MG63 (cell line): ENCODE results near the gene ACOT8. TPM values are rescaled to one million over a fixed set of nuclear protein-coding genes. Genes with fewer than 3 reads are reported as not detected.
"Not testable (repeated sequence)": the region's sequence is repeated elsewhere in the genome, so short reads cannot be mapped to it uniquely, and the experiment has no call there.

ENCODE experiments used
- DNase-seq: peaks from one replicate; pipeline ENCODE4 v3.0.0-alpha.2; 2020
- H3K27me3 ChIP-seq: fragments of 250-450 bp; sonication (Bioruptor Pico); 2 replicates; pipeline ENCODE4 v1.5.1; 2020; ENCODE audit warnings: mild to moderate bottlenecking, moderate library complexity
- H3K36me3 ChIP-seq: fragments of 250-450 bp; sonication (Bioruptor Pico); 2 replicates; pipeline ENCODE4 v1.5.1; 2020; ENCODE audit warnings: mild to moderate bottlenecking, moderate library complexity
- H3K4me3 ChIP-seq: fragments of 250-450 bp; sonication (Bioruptor Pico); 2 replicates; pipeline ENCODE4 v1.5.1; 2020; ENCODE audit warnings: mild to moderate bottlenecking, moderate library complexity
- H3K9me3 ChIP-seq: fragments of 250-450 bp; sonication (Bioruptor Pico); 2 replicates; pipeline ENCODE4 v1.5.1; 2020; ENCODE audit warnings: mild to moderate bottlenecking, moderate library complexity
- total RNA-seq: library from RNA; depleted of rRNA; stranded (reverse); fragments of >200 nt; shearing (Covaris generic); gene quantifications from 2 replicates; pipeline ENCODE4 v1.2.3, GENCODE V29; 2014; ENCODE audit warnings: low replicate concordance

The ACOT8 gene
- total RNA-seq, 1 experiment from 2014 or later: 46.9 TPM

DNA sequence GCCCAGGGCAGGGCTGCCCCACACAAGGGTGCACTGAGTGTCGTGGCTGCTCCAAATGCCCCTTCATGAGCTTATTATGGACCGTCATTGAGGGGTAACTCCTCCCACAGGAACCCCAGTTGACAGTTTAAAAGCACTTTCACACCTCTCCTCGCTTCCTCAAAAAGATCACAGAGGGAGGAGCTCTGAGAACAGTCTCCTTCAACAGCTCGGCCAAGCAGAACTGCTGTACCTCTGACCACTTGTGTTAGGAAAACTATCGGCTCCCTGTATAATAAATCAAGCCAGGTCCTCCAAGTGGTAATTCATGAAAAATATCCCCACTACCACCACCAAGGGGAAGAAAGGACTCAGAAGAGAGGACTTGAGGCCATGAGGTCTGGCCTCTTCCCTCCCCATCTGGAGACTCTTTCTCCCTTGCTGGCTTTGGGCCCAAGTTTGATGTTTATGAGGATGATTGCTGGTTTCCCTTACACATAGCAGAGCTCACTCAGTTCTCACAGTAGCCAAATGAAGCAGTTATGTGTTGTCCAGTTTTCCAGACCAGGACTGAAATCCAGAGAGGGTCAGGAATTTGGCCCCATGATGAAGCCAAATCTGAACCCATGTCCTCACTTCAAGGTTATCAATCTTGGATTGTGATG, 14.9 kb downstream of the ACOT8 start:
- H3K4me3 ChIP-seq: no peak overlapping the region
- no peaks in the 10 kb centered on the region for H3K9me3 ChIP-seq
- no peaks in the 10 kb centered on the region for H3K27me3 ChIP-seq
- H3K36me3 ChIP-seq: peaks cover 84% of the 10 kb centered on the region
- no peak for DNase-seq

DNA sequence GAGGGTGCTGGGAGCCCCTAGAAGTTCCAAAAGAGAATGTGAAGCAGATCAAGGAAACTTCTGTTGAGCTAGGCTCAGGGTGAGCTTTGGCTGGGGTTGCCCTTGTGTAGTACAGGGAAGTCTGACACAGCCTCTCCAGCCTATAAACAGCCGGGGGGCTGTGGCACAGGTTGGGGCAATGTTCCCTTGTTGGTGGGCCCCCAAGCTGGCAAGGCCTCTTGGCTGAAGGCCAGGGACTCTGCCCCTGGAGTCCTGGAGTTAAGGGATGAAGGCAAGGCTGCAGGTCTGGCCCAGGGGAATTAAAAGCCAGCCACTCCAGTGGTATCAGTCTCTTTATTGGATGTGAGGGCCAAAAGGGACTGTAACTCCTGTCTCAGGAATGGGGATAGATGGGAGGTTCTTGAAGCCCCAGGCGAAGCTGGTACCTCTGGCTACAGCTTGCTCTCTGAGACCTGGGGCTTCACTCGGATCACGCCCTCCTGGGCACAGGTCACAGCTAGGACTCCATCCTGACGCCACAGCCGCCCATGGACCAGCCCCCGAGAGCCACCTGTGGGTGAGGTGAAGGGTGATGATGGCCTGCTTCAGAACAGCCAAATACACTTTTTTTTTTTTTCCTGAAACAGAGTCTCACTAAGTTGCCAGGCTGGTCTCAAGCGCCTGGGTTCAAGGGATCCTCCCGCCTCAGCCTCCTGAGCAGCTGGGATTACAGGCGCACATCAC, 15.6 kb downstream of the ACOT8 start:
- no peaks in the 10 kb centered on the region for H3K9me3 ChIP-seq
- DNase-seq: no peak
- H3K36me3 ChIP-seq: peaks cover 85% of the 10 kb centered on the region
- H3K4me3 ChIP-seq: no peak overlapping the region
- no peaks in the 10 kb centered on the region for H3K27me3 ChIP-seq

DNA sequence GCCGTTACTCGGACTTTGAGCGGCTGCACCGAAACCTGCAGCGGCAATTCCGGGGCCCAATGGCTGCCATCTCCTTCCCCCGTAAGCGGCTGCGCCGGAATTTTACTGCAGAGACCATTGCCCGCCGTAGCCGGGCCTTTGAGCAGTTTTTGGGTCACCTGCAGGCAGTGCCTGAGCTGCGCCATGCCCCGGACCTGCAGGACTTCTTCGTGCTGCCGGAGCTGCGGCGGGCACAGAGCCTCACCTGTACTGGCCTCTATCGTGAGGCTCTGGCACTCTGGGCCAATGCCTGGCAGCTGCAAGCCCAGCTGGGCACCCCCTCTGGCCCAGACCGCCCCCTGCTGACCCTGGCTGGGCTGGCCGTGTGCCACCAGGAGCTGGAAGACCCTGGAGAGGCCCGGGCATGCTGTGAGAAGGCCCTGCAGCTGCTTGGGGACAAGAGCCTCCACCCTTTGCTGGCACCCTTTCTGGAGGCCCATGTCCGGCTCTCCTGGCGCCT, 16.4 kb downstream of the ACOT8 start:
- Histone ChIP-seq H3K4me3 (no peak overlapping the region), H3K9me3 (no peaks in the 10 kb centered on the region), H3K36me3 (peaks cover 81% of the 10 kb centered on the region), H3K27me3 (no peaks in the 10 kb centered on the region)
- DNase-seq: no peak

DNA sequence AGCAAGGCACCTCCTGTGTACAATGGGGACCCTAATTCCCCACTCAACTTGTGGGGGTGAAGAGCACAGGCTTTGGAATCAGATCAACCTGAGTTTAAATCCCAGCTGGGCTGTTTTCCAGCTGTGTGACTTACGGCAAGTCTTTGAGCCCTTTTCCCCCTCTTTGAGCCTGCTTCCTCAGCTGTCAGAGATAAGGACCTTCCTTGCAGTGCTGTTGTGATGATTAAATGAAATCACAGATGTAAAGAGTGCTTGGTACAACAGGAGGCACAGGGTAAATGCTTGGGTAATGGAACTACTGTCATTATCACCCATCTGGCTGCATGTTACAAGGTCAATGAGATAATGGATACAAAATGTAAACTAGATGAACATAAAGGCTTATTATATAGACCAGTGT, 20.4 kb downstream of the ACOT8 start:
- H3K27me3 ChIP-seq: no peaks in the 10 kb centered on the region
- DNase-seq: no peak
- peaks cover 60% of the 10 kb centered on the region for H3K36me3 ChIP-seq
- H3K9me3 ChIP-seq: no peaks in the 10 kb centered on the region
- H3K4me3 ChIP-seq: no peak overlapping the region

DNA sequence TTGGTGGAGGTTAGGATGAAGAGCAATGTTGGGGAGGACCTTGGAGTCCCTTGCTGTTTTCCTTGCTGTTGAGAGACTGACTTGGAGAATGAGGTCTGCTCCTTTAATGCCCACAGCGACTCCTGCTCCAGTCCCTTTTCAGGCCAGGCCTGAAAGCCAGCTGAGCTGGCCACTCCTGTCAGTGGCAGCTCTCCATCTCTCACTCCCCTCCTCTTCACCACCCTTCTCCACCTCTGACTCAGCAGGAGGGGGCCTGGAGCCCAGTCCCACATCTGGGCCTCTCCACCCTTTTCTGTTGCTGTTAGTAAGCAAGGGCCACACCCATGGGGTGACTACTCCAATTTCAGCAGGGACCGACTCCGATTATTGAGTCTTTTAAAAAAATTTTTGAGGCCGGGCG, 21.4 kb downstream of the ACOT8 start:
- no peaks in the 10 kb centered on the region for H3K9me3 ChIP-seq

DNA sequence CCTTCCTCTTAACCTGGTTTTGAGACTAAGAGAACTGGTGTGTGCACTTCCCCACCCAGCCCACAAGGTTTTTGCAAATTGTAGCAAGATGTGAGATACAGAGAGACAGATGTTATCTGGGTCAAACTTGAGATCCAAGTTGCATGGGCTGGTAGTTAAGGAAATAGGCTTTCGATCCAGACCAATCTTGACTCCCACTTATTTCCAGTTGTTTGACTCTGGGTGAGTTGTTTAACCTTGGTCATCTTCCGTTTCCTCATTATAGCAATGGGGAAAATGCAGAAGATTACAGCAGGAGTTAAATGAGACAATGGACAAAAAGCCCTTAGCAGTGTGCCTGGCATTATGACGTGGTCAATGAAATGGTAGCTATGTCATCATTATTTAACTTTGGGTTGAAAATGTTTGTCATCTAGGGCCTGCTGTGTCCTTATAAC, 21.8 kb downstream of the ACOT8 start:
- no peak for DNase-seq
- H3K27me3 ChIP-seq: no peaks in the 10 kb centered on the region
- peak overlapping the region; percentile 65 for H3K4me3 ChIP-seq
- peaks cover 46% of the 10 kb centered on the region for H3K36me3 ChIP-seq
- H3K9me3 ChIP-seq: no peaks in the 10 kb centered on the region

More for the DNA sequence above, 21.4 kb downstream of the ACOT8 start:
- DNase-seq: peak; percentile 97
- H3K36me3 ChIP-seq: peaks cover 50% of the 10 kb centered on the region
- H3K27me3 ChIP-seq: no peaks in the 10 kb centered on the region
- H3K4me3 ChIP-seq: peak overlapping the region; percentile 65

DNA sequence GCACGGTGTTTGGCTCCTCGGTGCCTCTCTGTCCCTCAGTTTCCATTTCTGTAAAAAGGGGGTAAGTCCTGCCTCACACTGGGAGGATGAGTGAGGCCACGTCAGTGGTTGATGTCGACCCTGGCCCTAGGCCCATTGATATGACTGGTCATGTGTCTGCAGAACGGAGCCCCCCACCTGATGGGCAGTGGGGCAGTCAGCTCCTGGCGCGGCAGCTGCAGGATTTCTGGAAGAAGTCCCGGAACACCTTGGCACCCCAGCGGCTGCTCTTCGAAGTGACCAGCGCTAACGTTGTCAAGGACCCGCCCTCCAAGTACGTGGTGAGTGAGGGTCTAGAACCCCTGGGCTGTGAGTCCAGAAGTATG, 22.4 kb downstream of the ACOT8 start:
- H3K4me3 ChIP-seq: peak overlapping the region; percentile 65
- no peaks in the 10 kb centered on the region for H3K27me3 ChIP-seq
- H3K9me3 ChIP-seq: no peaks in the 10 kb centered on the region
- no peak for DNase-seq
- peaks cover 41% of the 10 kb centered on the region for H3K36me3 ChIP-seq

DNA sequence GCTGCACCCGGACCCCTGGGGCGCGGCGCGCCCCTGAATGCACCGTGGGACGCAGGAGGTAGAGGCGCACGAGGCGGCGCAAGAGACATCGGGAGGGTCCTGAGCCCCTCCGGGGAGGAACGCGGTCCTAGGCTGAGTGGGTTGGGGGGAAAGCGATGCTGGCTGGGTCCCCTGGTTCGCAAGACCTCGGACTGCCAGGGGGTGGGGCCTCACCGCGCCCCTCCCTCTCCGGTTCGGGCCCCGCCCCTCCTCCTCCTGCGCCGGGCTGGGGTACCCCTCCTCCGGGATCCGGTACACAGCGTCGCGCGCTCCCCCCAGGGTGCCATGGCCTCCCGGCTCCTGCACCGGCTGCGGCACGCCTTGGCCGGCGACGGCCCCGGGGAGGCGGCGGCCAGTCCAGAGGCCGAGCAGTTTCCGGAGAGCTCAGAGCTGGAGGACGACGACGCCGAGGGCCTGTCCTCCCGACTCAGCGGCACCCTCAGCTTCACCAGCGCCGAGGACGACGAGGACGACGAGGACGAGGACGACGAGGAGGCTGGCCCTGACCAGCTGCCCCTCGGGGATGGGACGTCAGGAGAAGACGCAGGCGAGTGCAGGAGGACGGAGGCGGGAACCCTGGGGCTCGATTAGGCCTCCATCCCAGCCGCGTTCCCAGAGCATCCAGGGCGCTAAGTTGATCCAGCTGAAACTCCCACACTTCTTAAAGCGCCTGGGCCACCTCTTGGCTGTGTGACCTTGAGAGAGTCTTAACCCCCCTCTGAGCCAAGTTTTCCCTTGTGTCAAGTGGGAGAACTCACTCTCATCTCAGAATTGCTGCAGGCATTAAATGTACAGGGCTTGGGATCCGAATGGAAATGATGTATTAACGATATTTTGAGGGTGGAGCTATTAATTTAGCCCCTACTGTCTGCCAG, 23.1 kb downstream of the ACOT8 start:
- Histone ChIP-seq H3K4me3 (peak overlapping the region; percentile 65), H3K36me3 (peaks cover 39% of the 10 kb centered on the region), H3K27me3 (no peaks in the 10 kb centered on the region), H3K9me3 (no peaks in the 10 kb centered on the region)
- DNase-seq: peak; percentile 78

DNA sequence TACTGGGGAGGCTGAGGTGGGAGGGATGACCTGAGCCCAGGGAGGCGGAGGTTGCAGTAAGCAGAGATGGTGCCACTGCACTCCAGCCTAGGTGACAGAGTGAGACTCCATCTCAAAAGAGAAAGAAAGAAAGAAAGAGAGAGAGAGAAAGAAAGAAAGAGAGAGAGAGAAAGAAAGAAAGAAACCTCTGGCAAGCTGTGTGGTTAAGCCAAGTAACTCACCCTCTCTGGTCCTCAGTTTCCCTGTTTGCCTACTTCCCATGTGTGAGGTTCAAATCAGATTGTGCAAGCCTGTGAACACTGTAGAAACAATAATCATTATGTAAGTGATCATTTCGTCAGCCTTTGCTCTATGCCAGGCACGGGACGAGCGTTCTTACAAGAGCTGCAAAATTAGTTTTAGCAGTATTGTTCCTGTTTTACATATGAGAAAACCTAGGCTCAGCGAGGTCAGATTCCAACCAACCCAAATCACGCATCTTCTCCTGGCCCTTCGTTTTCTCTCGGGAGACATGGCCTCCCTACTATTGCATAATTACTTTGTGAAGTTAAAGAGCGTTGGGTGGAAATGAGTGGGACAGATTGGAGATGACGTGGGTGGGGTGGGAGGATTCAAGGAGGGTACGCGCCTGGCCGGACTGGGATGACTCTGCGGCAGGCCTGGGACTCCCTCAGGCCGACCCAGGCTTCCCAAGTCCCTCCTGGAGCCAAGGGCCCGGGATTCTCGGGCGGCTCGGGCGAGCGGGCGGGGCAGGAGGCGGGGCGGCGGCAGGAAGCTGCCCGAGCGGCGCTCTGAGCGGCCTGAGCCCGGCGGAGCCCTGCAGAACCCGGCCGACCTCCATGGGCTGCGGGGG, 23.9 kb downstream of the ACOT8 start, which contains the start of gene SNX21:
SNX21 (plus strand) TSS at position 770 of the 853 bp plus-strand sequence. CDS start 121 bp downstream, outside the sequence.
- H3K27me3 ChIP-seq: no peaks in the 10 kb centered on the region
- peaks cover 30% of the 10 kb centered on the region for H3K36me3 ChIP-seq
- peak within 1 kb of the TSS; percentile 65 for H3K4me3 ChIP-seq
- H3K9me3 ChIP-seq: no peaks in the 10 kb centered on the region
- DNase-seq: peak; percentile 96

DNA sequence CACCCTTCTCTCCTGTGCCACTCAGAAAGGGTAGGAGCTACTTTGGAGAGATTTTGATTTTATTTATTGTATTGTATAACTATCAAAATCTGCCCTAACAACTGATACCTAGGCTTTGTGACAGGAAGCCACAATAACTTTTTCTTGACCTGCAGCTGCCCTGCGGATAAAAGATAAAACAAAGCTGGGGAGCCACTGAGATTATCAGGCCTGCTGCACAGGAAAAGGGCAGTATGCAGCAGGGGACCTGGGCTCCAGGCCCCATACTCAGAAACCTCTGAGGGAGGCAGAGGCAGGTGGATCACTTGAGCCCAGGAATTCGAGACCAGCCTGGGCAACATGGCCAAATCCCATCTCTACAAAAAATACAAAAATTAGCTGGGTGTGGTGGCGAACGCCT, 24.6 kb downstream of the ACOT8 start:
- no peak for DNase-seq
- H3K27me3 ChIP-seq: no peaks in the 10 kb centered on the region
- H3K36me3 ChIP-seq: peaks cover 24% of the 10 kb centered on the region
- H3K9me3 ChIP-seq: no peaks in the 10 kb centered on the region
- H3K4me3 ChIP-seq: peak overlapping the region; percentile 65

DNA sequence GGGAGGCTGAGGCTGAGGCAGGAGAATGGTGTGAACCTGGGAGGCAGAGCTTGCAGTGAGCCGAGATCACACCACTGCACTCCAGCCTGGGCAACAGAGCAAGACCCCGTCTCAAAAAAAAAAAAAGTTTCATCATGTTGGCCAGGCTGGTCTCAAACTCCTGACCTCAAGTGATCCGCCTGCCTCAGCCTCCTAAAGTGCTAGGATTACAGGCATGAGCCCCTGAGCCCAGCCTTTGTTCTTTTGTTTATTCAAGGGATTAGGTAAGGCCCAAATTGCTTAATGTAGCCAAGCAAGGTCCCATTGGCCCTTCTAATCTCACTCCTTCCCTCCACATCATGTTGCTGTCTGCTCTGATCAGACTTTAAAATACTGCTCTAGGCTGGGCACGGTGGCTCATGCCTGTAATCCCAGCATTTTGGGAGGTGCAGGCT, 27.5 kb downstream of the ACOT8 start:
- H3K4me3 ChIP-seq, H3K36me3 ChIP-seq, H3K9me3 ChIP-seq, DNase-seq, H3K27me3 ChIP-seq: not testable (repeated sequence)

DNA sequence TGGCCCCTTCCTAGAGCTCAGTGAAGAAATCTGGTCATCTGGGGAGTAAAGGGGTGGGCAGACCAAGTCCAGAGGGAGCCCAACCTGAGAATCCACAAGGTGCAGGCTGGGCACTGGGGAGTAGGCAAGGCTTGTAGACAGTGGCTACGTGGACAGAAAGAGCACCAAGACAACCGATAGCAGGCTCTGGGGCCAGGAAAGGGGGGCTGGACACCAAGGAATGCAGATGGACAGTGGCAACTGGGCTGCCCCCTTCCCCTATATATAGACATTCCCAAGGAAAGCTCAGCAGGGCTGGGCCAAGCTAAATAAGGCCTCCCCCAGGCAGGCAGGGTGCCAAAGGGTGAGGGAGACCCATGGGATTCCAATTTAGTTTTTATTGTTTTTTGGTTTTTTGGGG, 28.6 kb downstream of the ACOT8 start:
- H3K9me3 ChIP-seq: no peaks in the 10 kb centered on the region
- no peak overlapping the region for H3K4me3 ChIP-seq
- DNase-seq: no peak
- no peaks in the 10 kb centered on the region for H3K27me3 ChIP-seq
- no peaks in the 10 kb centered on the region for H3K36me3 ChIP-seq

DNA sequence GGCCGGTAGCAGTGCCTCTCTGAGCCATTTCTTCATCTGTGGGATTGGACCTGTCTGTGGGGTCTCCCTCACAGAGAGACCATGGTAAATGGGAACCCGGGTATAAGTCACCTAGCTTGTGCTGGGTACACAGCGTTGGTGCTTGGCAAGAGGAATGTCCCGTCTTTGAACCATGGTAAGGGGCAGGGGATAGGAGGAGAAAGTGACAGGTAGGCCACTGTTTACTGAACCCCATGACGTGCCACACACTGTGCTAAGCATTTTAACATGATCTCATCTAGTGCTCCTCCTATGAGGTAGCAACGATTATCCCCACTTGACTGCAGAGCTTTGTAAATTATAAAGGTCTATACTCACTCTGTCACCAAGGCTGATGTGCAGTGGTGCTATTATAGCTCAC, 29.5 kb downstream of the ACOT8 start:
- H3K4me3 ChIP-seq: no peak overlapping the region
- H3K27me3 ChIP-seq: no peaks in the 10 kb centered on the region
- no peaks in the 10 kb centered on the region for H3K9me3 ChIP-seq
- H3K36me3 ChIP-seq: no peaks in the 10 kb centered on the region
- DNase-seq: no peak

DNA sequence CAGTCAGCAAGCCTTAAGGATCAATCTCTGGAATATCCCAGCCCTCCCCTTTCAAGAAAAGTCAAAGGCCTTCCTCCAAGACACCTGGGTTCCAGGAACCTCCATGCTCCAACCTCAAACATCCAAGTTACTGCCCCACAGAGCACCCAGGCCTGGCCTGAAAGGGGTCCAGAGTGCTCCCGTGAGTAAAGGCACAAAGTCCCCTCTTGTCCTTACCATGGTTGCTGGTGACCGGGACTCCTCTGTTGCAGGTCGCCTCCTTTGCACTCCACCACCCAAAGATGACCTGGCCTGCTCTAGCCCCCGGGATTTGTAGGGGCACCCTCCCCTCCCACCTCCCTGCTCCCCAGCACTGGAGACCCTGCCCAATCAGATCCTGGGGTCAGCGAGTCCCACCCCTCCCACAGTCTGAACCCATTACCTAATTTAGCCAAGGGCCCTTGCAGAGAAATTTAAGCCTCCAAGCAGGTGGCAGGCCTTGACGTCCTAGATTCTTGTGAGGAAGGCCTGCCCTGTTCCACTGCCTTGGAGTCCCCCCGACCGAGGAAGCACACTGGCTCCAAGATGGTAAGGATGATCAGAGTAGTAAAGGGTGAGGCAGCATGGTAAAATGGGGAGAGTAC, 30.1 kb downstream of the ACOT8 start, which contains the start of gene TNNC2:
TNNC2 (minus strand) TSS at position 283 of the 623 bp plus-strand sequence; CDS start at position 219, 64 bp downstream.
- DNase-seq: no peak
- no peaks in the 10 kb centered on the region for H3K27me3 ChIP-seq
- no peaks in the 10 kb centered on the region for H3K36me3 ChIP-seq
- H3K4me3 ChIP-seq: no peak within 1 kb of the TSS
- no peaks in the 10 kb centered on the region for H3K9me3 ChIP-seq

DNA sequence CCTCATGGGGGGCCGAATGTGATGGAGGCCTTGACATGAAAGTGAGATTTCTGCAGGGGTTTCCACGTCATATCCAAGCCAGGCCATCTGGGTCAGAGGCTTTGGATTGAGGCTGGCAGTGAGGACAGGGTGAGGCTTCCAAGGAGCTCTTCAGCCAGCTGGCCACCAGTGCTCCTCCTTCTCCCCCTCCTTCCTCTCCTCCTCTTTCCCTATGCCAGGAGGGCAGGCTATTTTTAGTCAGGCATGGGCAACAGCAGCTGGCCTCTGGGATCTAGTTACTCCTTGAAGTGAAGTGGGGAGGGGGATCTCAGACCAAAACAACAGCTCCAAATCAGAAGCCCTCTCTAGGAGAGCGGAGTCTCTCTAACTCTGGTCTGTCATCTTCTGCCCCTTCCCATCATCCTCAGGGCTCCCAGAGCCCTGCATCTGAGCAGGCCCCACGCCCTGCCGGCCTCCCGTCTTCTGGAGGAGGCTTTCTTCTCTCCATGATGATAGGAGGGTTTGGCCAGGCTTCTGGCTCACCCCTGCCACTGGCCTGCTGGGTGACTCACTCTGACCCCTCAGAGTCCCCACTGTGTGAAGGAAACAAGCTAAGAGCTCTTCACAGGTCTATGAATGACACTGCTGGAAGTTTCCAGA, 30.7 kb downstream of the ACOT8 start:
- no peaks in the 10 kb centered on the region for H3K9me3 ChIP-seq
- no peak overlapping the region for H3K4me3 ChIP-seq
- peak; percentile 85 for DNase-seq
- H3K36me3 ChIP-seq: no peaks in the 10 kb centered on the region
- H3K27me3 ChIP-seq: no peaks in the 10 kb centered on the region
